SJCRH30 (cell line): ENCODE measurements around the gene VEGFB. TPM values are rescaled to one million over a fixed set of nuclear protein-coding genes. Genes with fewer than 3 reads are reported as not detected.

Source experiments
- total RNA-seq: library from RNA; depleted of rRNA; stranded (reverse); fragments of >200 nt; shearing (Covaris generic); gene quantifications from 2 replicates; pipeline ENCODE4 v1.2.3, GENCODE V29; 2014; rRNA removed

Gene VEGFB
- total RNA-seq, 1 experiment from 2014 or later = 26.4 TPM

Other genes starting within 250 kb of the VEGFB start
- 79.4 and 80.8 TPM in 2 replicates for gene OTUB1, start 248.1 kb upstream of the VEGFB start, total RNA-seq
- 0.76 and 1.4 TPM in 2 replicates for gene FLRT1, start 198.7 kb upstream of the VEGFB start, total RNA-seq
- gene MACROD1, start 68.5 kb upstream of the VEGFB start, total RNA-seq = 25.6 and 26.3 TPM in 2 replicates
- 283 and 302 TPM in 2 replicates for gene STIP1, start 48.4 kb upstream of the VEGFB start, total RNA-seq
- 4.9 and 8.6 TPM in 2 replicates for gene FERMT3, start 27.9 kb upstream of the VEGFB start, total RNA-seq
- gene TRPT1, start 8.4 kb upstream of the VEGFB start, total RNA-seq = 18.6 and 24.9 TPM in 2 replicates
- 20.7 and 21.1 TPM in 2 replicates for gene NUDT22, start 8.3 kb upstream of the VEGFB start, total RNA-seq
- gene DNAJC4, start 4.0 kb upstream of the VEGFB start, total RNA-seq = 2.0 and 5.3 TPM in 2 replicates
- gene FKBP2, start 6.5 kb downstream of the VEGFB start, total RNA-seq = 53.1 and 53.5 TPM in 2 replicates
- gene PPP1R14B, start 12.4 kb downstream of the VEGFB start, total RNA-seq = 556 and 639 TPM in 2 replicates
- 35.8 and 38.3 TPM in 2 replicates for gene PLCB3, start 16.9 kb downstream of the VEGFB start, total RNA-seq
- gene BAD, start 50.1 kb downstream of the VEGFB start, total RNA-seq = 25.9 and 32.0 TPM in 2 replicates
- 16.1 and 17.6 TPM in 2 replicates for gene GPR137, start 51.3 kb downstream of the VEGFB start, total RNA-seq
- not detected in 2 replicates for gene KCNK4, start 56.7 kb downstream of the VEGFB start, total RNA-seq
- not detected in 2 replicates for gene CATSPERZ, start 65.8 kb downstream of the VEGFB start, total RNA-seq
- 22.6 and 23.8 TPM in 2 replicates for gene ESRRA, start 70.9 kb downstream of the VEGFB start, total RNA-seq
- 185 and 215 TPM in 2 replicates for gene TRMT112, start 83.0 kb downstream of the VEGFB start, total RNA-seq
- gene PRDX5, start 83.5 kb downstream of the VEGFB start, total RNA-seq = 105 and 130 TPM in 2 replicates
- gene CCDC88B, start 105.6 kb downstream of the VEGFB start, total RNA-seq = 0.59 and 0.96 TPM in 2 replicates
- gene RPS6KA4, start 124.6 kb downstream of the VEGFB start, total RNA-seq = 15.4 and 18.6 TPM in 2 replicates